ENCODE results near the gene PYGM. TPM values are rescaled to one million over a fixed set of nuclear protein-coding genes. Genes with fewer than 3 reads are reported as not detected.
"Not testable (repeated sequence)": the region's sequence is repeated elsewhere in the genome, so short reads cannot be mapped to it uniquely, and the experiment has no call there.

The PYGM gene
- total RNA-seq, 1 donor from 2014 or later = 45.7 TPM

DNA sequence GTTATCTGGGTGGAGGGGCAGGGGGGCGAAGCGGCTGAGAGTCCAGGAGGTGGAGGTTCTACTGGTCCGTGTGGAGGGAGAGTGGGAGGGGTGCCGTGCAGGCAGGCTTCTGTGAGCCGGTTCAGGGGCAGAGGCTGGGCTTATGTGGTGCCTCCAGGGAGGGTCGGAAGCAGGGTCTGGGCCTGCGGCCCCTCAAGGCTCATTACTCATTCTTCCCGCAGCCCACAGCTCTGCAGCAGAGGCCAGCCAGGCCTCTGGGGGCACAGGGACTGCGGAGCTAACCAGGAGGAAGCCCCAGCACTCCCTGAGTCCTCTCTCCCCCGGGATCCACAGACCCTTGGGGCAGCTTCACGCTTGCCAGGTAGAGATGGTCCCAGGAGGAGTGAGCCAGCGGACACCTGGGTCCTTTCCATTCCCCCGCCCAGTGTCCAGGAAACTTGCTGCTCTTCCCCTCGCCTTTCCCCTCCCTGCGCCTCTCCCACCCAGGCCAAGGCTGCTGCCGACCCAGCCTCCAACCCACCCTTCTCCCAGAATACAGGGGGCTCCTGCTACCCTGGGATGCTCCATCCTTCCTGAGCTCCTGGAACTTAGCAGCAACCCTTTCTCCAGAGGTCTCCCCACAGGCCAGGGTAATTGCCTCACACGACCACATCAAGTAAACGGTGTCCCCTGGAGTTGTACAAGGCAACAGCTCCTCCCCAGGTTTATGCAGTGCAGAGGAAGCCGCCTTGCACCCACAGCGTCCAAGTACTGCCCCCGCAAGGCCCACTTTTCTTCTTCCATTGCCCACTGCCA is 43.1 kb downstream of the PYGM start:
- no peak for DNase-seq

DNA sequence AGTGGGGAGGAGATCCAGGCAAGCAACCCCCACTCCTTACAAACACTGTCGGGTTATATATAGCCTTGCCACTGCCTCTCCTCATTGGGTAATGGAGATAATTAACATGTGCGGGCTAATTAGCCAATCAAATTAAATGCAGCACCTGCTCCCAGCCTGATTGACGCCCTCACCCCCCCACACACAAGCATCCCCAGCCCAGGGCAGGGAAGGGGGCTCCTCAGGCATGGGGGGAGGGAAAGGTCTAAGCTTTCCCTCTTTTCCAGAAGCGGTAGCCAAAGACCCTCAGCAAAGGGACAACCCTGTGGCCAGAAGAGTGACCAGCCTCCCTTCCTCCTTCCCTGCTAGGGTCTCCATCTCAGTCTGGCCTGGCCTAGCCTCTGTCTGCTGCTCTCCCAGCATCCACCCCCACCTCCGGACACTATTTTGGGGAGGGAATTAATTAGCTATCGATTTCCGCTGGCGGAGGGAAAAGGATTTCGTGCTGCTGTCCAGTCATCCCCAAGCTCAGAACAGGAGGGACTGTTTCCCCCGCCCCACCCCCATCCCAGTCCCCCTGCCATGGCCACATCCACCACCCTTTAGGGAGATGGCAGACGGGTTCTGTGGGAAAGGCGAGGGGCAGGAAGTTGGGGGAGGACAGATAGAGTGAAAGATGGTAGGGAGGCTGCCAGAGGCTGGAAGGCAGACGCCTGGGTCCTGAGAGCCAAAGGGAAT is 43.9 kb downstream of the PYGM start:
- no peak for DNase-seq

DNA sequence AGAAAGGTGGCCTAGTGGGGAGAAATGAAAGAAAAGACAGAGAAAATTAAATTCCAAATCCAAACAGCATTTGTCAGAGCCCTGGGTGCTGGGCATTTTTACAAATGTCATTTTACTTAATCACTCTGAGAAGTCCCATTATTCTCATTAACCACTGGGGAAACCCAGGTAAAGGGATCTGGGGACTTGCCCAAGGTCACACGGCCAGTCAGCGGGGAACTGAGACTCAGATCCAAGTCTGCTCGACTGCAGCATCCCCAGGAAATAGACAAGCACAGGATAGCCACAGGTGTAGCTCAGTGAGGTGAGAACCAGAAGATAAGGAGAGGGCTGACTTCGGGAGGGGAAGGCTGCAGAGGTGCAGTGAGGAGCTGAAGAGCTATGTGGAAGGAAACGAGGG is 44.7 kb downstream of the PYGM start:
- no peak for DNase-seq

DNA sequence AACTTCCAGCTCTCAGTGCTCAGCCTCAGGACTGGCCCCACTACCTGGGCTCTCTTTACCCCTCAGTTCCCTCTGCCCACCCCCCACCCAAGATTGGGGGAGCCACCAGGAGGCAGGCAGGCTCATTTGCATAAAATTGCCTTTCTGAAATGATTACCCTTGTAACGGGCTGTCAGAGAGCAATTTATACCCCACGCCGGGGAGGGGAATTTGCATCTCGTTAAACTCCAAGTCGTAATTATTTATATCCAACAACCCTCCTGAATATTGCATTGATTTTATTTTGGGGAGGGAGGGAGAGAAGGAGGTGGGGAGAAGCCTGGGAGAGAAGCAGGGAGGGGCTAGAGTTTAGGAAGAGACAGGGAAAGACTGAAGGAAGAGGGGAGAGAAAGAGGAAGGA is 45.1 kb downstream of the PYGM start:
- no peak for DNase-seq

DNA sequence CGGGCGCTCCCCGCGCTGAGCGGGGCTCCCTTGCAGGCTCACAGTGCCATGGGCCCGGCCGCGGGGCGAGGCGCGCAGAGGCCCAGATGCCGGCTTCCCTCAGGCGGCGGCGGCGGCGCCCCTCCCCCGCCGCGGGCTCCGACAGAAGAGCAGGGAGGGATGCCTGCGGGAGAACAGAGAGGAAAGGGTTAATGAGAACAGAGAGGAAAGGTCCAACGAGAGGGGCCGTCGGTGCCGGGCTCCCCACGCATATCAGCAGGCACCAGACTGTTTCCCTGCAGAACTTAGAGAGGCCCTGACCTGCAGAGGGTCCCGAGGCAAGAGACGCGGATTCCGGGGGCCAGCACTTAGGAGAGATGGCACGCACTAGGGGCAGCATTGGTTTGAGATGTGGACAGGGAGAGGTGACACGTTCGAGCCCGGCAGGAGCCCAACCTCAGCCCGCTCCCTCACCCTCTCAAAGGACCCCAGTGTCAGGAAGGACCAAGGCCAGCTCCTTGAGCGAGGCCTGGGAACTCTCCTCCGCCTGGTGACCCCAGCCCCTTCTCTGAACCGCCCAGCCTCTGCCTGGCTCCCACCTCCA is 45.9 kb downstream of the PYGM start:
- DNase-seq = no peak

DNA sequence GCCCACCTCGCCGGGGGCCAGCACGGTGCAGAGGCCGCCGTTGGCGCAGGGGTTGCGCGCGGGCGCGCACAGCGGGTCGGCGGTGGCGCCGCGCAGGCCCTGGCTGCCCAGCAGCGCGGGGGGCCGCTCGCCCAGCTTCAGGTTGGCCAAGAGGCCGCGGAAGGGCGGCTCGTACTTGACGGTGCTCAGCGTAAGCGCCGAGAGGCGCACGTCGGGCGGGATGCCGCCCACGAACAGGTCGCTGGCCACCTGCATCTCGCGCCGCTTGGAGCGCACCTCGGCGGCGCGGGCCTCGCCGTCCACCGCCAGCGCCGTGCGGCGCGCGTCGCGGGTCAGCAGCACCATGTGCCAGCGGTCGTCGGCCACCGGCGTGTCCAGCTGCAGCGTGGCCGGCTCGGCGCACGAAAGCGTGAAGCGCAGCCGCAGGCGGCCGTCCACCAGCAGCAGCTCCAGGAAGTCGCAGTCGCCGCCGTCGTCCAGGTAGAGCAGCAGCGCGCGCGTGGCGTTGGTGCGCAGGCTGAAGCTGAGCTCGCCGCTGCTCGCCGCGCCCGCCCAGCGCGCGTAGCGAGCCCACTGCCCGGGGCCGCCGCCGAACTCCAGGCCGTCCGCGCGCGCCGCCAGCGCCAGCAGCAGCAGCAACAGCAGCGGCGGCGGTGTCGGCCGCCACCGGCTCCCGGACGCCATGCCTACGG is 46.6 kb downstream of the PYGM start:
- DNase-seq = no peak

DNA sequence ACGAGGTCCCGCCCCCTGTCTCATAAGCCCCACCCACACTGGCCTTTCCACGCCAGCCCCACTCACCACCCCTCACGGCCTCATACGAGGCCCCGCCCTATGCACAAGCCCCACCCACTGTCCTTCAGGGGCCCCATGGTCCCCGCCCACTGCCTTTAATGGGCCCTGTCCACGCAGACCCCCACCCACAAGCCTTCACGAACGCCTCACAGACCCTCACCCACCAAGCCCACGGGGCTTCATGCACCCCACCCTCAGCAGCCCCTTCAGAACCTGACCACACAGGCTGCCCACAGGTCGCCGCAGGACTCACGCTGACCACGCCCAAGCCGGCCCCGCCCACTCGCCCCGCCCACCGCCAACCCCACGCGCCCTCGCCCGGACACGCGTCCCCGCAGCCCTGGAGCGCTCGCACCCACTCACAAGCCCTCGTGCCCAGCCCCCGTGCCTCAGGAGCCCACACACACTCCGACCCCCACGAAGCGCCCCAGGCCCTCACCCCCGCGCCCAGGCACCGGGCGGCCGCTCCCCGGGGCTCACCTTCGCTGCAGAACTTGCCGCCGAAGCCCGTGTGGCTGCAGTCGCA is 47.3 kb downstream of the PYGM start:
- no peak for DNase-seq

DNA sequence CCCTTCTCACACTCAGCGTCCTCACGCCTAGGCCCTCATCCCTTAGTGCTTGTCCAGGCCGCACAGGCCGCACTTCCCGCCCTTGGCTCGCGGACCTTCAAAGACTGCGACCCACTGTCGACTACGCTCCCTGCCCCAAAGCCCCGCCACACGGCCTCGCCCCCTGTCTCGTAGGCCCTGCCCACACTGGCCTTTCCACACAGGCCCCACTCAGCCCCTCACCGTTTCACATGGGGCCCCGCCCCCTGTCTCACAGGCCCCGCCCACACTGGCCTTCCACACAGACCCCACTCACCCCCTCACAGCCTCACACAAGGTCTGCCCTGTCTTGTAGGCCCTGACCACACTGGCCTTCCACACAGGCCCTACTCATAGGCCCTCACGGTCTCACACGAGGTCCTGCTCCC is 47.8 kb downstream of the PYGM start:
- no peak for DNase-seq

DNA sequence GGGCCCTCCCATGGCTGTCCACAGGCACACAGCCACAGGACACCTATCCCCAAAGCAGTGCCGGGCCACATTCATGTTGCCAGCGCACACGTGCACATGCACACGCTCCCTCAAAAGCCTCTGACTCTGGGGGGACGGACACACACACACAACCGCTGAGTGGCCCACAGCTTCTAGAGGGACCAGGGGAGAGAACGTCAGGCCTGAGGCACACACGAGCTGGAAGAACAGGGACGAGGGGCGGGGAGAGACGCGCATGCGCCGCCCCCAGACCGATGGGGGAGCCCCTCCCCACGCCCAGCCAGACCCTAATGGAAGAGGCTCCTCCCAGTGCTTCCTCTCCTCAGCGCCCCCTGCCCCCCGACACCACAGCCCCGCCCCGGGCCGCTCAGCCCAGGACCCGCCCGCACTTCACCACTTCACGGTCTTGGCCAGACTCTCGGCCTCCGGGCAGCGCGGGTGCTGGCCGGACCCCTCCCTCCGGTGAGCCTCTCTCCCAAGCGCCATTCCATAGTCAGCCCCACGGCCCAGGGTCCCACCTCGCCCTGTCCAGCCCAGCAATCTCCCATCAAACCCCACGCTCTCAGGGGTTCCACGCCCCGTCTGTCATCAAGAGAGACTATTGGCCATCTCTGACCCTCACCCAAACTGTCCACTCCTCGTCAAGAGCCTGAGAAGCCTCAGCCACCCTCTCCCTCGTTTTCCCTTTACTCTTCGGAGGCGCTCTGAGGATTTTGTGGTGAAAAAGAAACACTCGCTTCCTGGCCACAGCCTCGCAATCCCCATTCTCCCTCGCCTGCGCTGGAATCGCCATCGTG is 48.4 kb downstream of the PYGM start:
- DNase-seq = no peak

DNA sequence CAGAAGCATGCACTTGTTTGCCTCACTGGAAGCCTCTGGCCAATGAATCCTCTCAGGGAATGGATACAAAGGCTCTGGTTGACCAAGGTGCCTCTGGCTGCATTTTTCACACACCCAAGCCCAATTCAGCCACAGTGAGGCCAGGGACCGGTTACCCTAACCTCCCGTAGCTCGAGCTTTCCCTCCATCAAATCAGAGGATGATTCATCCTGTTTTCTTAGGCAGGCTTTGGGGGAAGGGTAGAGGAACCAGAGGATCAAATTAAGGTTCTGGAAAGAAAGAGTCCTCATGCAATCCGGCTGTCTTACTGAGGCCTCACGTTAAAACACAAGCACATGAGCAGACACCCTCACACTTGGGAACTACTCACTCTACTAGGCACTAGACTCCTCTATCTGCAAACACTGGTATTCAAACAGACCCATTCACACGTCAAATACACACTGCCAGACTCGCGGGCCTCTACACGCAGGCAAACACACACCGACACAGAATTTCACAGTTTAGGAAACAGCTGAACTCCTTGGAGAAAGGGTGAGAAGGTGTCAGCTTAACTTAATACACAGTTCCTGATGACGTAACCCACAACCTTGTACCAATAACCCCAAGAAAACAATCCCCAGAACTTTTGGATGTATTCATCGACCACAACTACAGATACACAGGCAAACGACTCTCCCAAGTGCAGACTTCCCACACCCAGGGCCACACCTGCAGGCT is 49.2 kb downstream of the PYGM start:
- no peak for DNase-seq

DNA sequence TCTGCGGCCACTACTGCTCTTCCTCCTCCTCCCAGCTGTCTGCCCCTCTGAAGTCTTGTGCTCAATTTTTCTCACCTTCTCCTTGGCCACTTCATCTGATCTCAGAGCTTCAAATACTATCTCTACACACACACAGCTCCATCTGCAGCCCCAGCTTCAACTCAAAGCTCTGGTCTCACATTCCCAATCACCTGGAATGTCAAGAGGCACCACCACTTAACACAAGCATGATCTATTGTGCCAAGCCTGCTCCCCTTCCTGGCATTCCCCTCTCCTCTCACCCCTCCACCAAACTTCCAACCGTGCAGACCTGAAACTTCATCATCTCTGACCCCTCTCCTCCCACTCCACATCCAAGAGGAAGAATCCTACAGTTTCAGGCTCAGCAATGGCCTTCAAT is 54.3 kb downstream of the PYGM start:
- no peak for DNase-seq

DNA sequence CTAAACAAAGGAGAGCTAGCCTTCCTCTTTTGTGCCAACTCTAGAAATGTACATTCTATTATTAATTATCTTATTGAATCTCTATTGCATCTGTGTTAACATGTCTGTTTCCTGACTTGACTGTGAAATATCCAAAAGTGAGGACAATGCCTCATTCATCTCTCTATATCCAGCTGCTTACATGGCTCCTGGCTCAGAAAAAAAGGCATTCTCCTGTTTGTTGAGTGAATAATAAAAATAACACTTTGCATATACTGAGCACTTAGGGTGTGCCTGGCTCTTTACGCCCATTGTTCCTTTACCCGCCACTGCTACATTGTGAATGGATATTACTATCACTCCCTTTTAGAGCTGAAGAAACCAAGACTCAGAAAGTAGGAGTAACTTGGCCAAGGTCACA is 56.7 kb downstream of the PYGM start:
- no peak for DNase-seq

DNA sequence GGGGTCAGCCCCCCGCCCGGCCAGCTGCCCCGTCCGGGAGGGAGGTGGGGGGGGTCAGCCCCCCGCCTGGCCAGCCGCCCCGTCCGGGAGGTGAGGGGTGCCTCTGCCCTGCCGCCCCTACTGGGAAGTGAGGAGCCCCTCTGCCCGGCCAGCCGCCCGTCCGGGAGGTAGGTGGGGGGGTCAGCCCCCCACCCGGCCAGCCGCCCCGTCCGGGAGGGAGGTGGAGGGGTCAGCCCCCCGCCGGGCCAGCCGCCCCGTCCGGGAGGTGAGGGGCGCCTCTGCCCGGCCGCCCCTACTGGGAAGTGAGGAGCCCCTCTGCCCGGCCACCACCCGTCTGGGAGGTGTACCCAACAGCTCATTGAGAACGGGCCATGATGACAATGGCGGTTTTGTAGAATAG is 57.8 kb downstream of the PYGM start:
- not testable (repeated sequence) for DNase-seq

DNA sequence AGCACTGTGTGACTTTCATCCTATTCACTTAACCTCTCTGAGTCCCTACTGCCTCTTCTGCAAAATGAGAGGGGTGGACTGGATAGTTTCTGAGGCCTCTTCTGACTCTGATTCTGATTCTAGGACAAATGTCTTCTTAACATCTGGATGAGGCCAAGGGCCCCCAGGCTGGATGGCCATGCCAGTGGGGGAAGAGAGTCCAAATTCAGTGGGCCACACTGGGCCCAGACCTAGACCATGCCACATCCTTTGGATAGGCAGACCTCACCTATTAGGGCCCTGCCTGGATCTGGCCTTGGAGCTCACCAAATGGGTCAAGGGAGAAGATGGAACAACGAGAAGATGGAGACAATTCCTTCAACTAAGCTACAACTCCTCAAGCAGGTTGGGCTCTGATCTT is 61.3 kb downstream of the PYGM start:
- DNase-seq = no peak

DNA sequence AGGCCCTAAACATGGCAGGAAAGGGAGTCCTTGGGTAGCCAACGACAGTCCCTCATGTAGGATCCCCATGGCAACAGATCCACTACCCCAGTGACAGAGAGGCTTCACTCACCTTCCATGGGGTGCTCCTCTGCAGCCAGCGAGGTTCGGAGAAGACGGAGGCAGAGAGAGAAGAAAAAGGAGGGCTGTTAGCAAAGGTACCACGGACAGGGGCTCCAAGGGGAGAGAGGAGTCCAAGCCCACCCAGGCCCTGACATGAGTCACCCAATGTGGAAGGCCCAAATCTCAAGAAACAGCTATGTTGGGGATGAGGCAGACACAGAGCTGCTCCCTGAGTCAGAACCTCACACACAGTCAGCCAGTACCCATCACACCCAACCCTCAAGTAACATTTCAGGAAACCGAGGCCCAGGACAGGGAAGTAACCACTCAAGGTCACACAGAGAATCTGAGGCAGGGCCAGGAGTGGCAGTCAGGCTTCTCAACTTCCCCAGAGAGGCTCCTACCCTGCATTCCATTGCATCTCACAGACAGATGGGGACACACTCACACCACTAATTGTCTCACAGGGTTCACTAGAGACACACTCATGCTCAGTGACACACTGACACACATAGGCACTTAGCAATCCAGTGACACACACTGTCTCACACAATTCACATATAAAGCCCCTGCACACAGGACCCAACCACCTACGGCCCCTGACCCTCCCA is 62.0 kb downstream of the PYGM start:
- no peak for DNase-seq

Other genes starting within 250 kb of the PYGM start
- not detected for gene SLC22A11, start 204.0 kb downstream of the PYGM start, total RNA-seq
- gene SLC22A12, start 168.8 kb downstream of the PYGM start, total RNA-seq = not detected
- gene NRXN2, start 36.8 kb downstream of the PYGM start, total RNA-seq = 8.5 TPM
- gene RASGRP2, start 15.8 kb downstream of the PYGM start, total RNA-seq = 5.1 TPM
- 154 TPM for gene SF1, start 18.6 kb upstream of the PYGM start, total RNA-seq
- 8.2 TPM for gene MAP4K2, start 43.2 kb upstream of the PYGM start, total RNA-seq
- gene MEN1, start 50.6 kb upstream of the PYGM start, total RNA-seq = 11.7 TPM
- gene CDC42BPG, start 84.7 kb upstream of the PYGM start, total RNA-seq = 9.7 TPM
- gene EHD1, start 118.6 kb upstream of the PYGM start, total RNA-seq = 27.1 TPM
- gene ATG2A, start 157.2 kb upstream of the PYGM start, total RNA-seq = 8.1 TPM
- gene PPP2R5B, start 164.7 kb upstream of the PYGM start, total RNA-seq = 5.5 TPM
- not detected for gene GPHA2, start 175.9 kb upstream of the PYGM start, total RNA-seq
- gene MAJIN, start 212.1 kb upstream of the PYGM start, total RNA-seq = not detected
- gene BATF2, start 237.0 kb upstream of the PYGM start, total RNA-seq = 0.20 TPM

Data from skin of body (tissue), 2 donors.